ENCODE measurements around the gene CWF19L2.
A peak's percentile ranks its signal among the peaks of the same experiment; 100 is the strongest.
"Not testable (repeated sequence)": the region's sequence is repeated elsewhere in the genome, so short reads cannot be mapped to it uniquely, and the experiment has no call there.

Gene CWF19L2

DNA sequence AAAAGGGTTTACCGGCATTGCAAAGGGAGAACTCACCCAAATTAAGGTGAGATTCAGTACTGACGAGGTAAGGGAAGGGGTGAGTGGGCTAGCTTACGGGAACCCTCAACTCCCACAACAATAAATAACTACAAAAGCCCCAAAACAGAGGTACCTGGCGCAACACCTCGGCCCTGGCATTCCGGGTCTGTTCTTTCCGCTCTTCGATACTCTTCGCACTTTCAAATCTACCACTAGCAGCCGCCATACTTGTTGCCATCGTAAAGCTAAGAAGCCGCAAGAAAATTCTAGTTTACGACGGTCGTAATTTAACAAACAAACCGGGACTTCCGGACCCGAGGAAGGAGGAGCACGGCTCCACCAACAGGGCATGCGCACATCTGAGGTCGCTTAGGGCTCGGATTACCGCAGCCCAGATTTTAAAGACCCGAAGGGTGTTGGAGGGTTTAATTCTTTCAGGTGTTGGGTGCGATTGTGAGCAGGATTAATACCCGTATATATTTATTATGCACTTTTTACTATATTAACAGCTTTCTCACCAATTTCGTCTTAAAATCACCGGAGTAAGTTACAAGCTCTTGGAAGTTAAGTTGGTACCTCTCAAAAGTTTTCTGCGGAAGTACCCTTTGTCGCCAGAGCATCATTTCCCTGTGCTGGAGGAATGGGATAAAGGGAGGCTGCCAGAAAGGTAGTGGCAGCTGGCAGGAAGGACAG is at the start of gene CWF19L2:
CWF19L2 (minus strand) TSS at position 268 of the 714 bp plus-strand sequence; CDS start at position 259, 9 bp downstream.
- ATAC-seq: peak; percentile 98
- peak within 1 kb of the TSS; percentile 91 for H3K4me3 Mint-ChIP-seq
- H3K27ac Mint-ChIP-seq: peak within 1 kb of the TSS; percentile 89
- peaks cover 7% of the 10 kb centered on the region for H3K36me3 Mint-ChIP-seq (ENCODE audit: low read depth)
- DNase-seq: peak; percentile 86
- H3K9me3 Mint-ChIP-seq: no peaks in the 10 kb centered on the region
- H3K4me1 Mint-ChIP-seq: peaks cover 26% of the 10 kb centered on the region
- H3K27me3 Mint-ChIP-seq: no peaks in the 10 kb centered on the region

DNA sequence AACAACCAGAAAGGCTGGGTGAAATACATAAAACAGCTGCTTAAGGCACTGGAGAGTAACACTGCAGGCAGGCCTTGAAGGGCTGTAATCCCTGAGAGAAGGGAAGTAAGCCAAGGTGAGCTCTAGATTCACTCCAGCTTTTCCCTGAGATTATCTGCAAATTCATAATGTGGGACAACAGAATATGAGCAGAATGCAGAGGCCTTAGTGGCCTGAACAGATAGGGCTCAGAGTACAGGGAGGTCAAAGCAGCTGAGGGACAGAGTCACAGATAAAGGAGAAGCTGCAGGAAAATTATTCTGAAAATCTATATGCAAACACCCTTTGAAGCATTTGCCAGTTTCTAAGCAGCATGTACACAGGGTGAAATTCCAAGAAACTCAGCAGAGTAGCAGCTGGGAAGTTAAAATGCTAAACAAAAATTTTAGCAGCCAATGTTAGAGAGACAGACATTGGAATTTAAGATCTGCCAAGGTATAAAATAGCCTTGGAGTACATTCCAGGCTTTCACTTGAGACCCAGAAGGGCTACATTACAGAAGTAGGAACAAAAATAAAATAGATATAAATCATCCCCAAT is 48.1 kb upstream of the CWF19L2 start:
- DNase-seq (no peak), ATAC-seq (no peak)
- H3K36me3 Mint-ChIP-seq (ENCODE audit: low read depth): peaks cover 60% of the 10 kb centered on the region
- H3K4me1 Mint-ChIP-seq: no peaks in the 10 kb centered on the region
- H3K27me3 Mint-ChIP-seq: no peaks in the 10 kb centered on the region
- H3K4me3 Mint-ChIP-seq: no peak overlapping the region
- no peak overlapping the region for H3K27ac Mint-ChIP-seq
- peaks cover 18% of the 10 kb centered on the region for H3K9me3 Mint-ChIP-seq

DNA sequence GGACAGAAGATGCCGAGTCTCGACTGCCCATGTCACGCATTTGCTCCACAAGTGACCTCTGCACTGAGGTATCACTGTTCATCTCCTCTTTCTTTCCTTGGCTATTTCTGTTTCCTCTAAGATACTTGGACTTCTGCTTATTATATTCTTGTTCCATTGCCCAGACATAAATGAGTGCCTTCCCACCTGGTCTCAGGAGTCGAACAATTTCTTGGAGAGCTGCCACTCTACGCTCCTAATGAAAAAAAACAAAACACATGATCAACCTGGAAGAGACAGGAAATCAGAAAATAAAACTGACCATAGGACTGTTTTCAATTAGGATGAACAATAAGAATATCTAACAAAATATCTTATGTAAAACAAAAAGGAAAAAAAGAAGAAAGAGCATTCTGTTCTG is 47.4 kb upstream of the CWF19L2 start:
- Mint-ChIP-seq H3K27me3 (no peaks in the 10 kb centered on the region), H3K4me1 (no peaks in the 10 kb centered on the region), H3K36me3 (ENCODE audit: low read depth) (peaks cover 56% of the 10 kb centered on the region), H3K9me3 (peaks cover 18% of the 10 kb centered on the region), H3K4me3 (no peak overlapping the region), H3K27ac (no peak overlapping the region)
- ATAC-seq: no peak
- no peak for DNase-seq

DNA sequence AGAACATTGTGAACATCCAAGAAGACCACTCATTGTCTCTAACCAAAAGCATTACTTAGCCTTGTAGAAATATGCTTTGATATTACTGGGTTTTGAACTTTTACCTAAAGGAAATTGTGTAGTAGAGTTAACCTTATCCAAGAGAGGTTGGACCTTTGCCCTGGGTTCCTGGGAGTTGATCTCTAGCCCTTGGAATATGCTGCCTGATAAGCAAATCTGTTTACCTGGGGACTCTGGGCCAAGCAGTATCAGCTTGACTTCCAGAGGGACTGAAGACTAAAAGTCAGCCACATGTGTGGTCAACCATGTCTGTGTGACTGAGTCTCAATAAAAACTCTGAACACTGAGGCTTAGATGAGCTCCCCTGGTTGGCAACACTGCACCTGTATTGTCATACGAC is 44.1 kb upstream of the CWF19L2 start:
- DNase-seq (no peak), ATAC-seq (no peak)
- H3K4me3 Mint-ChIP-seq: no peak overlapping the region
- H3K36me3 Mint-ChIP-seq (ENCODE audit: low read depth): peaks cover 53% of the 10 kb centered on the region
- H3K9me3 Mint-ChIP-seq: peaks cover 18% of the 10 kb centered on the region
- H3K4me1 Mint-ChIP-seq: no peaks in the 10 kb centered on the region
- no peaks in the 10 kb centered on the region for H3K27me3 Mint-ChIP-seq
- H3K27ac Mint-ChIP-seq: no peak overlapping the region

DNA sequence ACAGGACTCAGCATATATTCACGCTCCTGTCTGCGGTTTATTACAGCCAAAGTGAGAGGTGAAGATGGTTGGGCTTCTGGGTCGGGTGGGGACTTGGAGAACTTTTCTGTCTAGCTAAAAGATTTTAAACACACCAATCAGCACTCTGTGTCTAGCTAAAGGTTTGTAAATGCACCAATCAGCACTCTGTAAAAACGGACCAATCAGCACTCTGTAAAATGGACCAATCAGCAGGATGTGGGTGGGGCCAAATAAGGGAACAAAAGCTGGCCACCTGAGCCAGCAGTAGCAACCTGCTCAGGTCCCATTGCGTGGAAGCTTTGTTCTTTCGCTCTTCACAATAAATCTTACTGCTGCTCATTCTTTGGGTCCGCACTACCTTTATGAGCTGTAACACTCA is 39.7 kb upstream of the CWF19L2 start:
- H3K27me3 Mint-ChIP-seq, H3K27ac Mint-ChIP-seq, DNase-seq, H3K4me3 Mint-ChIP-seq, ATAC-seq, H3K4me1 Mint-ChIP-seq: not testable (repeated sequence)
- Mint-ChIP-seq H3K36me3 (ENCODE audit: low read depth) (peaks cover 21% of the 10 kb centered on the region), H3K9me3 (peaks cover 11% of the 10 kb centered on the region)

DNA sequence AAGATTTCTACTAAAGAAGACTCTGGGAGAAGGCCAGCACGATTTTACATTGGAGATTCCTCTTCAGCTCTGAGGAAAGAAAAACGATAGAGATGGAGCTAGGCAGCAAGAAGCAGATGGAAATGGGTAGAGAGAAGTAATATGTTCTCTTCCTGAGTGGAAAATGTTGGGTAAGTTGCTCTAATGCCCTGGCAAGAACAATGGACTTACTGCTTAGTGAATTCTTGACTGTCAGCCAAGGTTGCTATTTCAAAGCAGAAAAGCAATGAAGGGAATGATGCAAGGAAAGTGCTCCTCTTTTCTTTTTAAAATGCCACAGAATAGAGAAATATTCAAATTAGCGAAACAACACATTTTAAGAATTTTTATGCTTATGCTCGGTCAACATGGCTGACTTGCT is 38.4 kb upstream of the CWF19L2 start:
- H3K27ac Mint-ChIP-seq: no peak overlapping the region
- ATAC-seq: no peak
- no peaks in the 10 kb centered on the region for H3K4me1 Mint-ChIP-seq
- peaks cover 7% of the 10 kb centered on the region for H3K36me3 Mint-ChIP-seq (ENCODE audit: low read depth)
- no peak overlapping the region for H3K4me3 Mint-ChIP-seq
- no peaks in the 10 kb centered on the region for H3K27me3 Mint-ChIP-seq
- peaks cover under 1% of the 10 kb centered on the region for H3K9me3 Mint-ChIP-seq
- DNase-seq: no peak

DNA sequence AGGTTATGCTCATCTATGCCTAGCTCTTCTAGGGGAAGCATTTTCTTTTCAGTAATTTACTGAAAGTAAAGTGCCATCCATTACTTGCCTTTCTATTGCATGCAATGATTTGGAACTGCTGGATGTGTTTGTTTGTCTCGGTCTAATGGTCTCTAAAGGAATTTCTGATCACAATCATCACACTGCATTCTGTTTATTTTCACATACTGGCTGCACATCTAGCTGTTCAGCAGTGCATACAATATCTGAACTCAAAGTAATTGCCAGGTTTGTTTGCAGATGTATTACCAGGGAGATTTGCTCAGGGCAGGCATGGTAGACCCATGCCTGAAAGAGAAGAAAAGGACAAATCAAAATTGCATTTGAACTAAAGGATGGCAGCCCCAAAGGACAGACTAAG is 36.4 kb upstream of the CWF19L2 start:
- no peak for ATAC-seq
- H3K36me3 Mint-ChIP-seq (ENCODE audit: low read depth): peaks cover 2% of the 10 kb centered on the region
- no peaks in the 10 kb centered on the region for H3K4me1 Mint-ChIP-seq
- no peak overlapping the region for H3K4me3 Mint-ChIP-seq
- no peak overlapping the region for H3K27ac Mint-ChIP-seq
- no peak for DNase-seq
- no peaks in the 10 kb centered on the region for H3K27me3 Mint-ChIP-seq
- no peaks in the 10 kb centered on the region for H3K9me3 Mint-ChIP-seq

DNA sequence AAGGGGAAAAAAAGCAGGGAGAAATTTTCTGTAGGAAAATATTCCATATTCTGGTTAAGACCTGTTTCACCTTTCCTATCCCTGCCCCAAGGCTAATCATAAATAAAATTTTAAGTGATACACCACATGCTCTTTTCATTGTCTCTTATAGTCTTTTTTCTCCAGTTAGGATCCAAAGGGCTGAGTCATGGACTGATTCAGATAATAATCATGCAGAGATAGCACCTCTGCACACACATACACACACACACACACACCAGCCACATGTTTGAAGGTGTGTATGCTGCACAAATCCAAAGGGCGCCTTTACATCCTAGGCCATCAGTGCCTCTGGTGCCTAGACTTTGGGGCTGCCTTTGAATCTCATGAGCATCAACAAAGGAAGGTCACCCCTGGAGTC is 35.5 kb upstream of the CWF19L2 start:
- Mint-ChIP-seq H3K4me3 (no peak overlapping the region), H3K9me3 (no peaks in the 10 kb centered on the region), H3K36me3 (ENCODE audit: low read depth) (peaks cover 2% of the 10 kb centered on the region), H3K27ac (no peak overlapping the region), H3K27me3 (no peaks in the 10 kb centered on the region), H3K4me1 (no peaks in the 10 kb centered on the region)
- DNase-seq (no peak), ATAC-seq (no peak)

DNA sequence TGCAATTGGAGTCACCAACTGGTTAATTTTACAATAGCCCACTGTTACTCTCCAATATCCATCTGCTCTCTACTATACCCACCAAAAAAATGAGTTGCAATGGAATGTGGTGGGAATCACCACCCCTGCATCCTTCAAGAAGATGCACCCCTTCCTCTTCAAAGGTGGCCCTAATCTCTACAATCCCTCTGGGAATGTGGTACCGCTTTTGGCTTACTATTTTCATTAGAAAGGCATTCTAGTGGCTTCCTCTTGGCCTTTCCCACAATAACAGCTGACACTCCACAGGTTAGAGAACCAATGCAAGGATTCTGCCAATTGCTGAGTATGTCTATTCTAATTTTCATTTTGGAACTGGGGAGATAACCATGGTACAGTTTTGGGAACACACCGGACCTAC is 33.2 kb upstream of the CWF19L2 start:
- DNase-seq (no peak), ATAC-seq (no peak)
- Mint-ChIP-seq H3K9me3 (no peaks in the 10 kb centered on the region), H3K27me3 (peaks cover 2% of the 10 kb centered on the region), H3K4me3 (no peak overlapping the region), H3K27ac (no peak overlapping the region), H3K4me1 (no peaks in the 10 kb centered on the region), H3K36me3 (ENCODE audit: low read depth) (no peaks in the 10 kb centered on the region)

DNA sequence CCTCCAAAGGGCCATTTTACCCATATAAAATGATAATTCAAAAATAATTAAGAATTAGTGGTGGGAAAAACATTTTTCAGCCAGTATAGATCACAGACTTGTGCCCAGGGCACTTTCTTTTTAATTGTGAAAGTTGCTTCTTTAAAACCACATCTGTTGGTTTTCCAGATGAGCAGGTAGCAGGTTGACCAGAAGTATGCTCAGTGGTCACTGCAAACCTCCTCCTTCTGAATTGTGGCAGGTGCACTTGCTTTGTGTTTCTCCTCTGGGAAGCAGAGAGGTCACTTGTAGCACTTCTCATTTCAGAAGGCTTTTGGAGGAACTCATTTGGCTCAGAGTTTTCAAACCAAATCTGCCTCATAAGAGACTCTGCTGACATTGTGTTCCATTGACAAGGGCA is 24.6 kb upstream of the CWF19L2 start:
- DNase-seq: no peak
- H3K9me3 Mint-ChIP-seq: no peaks in the 10 kb centered on the region
- H3K27ac Mint-ChIP-seq: no peak overlapping the region
- no peaks in the 10 kb centered on the region for H3K4me1 Mint-ChIP-seq
- no peak for ATAC-seq
- no peaks in the 10 kb centered on the region for H3K36me3 Mint-ChIP-seq (ENCODE audit: low read depth)
- peaks cover 13% of the 10 kb centered on the region for H3K27me3 Mint-ChIP-seq
- H3K4me3 Mint-ChIP-seq: no peak overlapping the region

DNA sequence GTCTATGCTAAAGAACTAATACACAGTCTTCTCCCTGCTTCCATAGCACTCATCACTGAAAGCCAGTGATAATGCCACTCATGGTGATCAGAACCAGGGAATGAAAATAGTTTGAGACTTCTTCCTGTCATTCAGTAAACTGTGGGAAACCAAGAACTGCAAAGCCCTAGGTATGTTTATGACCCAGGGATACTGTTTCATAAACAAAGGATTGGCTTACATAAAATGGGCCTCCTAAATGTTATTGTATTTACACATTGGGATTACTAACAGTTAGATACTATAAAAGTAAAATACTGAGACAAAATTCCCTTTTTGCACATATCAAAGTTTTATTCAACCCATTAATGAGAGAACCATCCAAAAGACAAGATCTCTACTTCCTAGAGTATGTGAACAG is 21.3 kb upstream of the CWF19L2 start:
- H3K4me1 Mint-ChIP-seq: no peaks in the 10 kb centered on the region
- no peaks in the 10 kb centered on the region for H3K36me3 Mint-ChIP-seq (ENCODE audit: low read depth)
- H3K27me3 Mint-ChIP-seq: peaks cover 30% of the 10 kb centered on the region
- ATAC-seq: no peak
- no peak overlapping the region for H3K27ac Mint-ChIP-seq
- DNase-seq: no peak
- no peaks in the 10 kb centered on the region for H3K9me3 Mint-ChIP-seq
- H3K4me3 Mint-ChIP-seq: no peak overlapping the region

DNA sequence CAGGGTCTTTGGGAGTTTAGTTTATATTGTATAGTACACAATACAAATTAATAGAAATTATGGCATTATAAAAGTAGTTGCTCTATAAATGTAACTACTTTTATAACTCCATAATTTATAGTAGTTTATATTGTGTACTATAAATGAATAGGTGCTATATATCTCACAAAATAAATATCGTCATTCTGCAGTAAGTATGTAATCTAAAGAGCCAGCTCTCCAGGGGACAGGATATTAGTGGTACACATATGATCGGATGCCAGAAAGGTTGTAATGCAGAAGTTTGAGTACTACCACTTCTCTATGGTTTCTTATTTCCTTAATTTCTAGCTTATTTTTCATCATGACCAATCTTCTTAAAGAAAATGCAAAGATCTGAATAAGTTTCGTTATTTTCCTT is 20.2 kb upstream of the CWF19L2 start:
- Mint-ChIP-seq H3K36me3 (ENCODE audit: low read depth) (no peaks in the 10 kb centered on the region), H3K9me3 (no peaks in the 10 kb centered on the region), H3K27ac (no peak overlapping the region), H3K4me3 (no peak overlapping the region), H3K4me1 (no peaks in the 10 kb centered on the region), H3K27me3 (peaks cover 30% of the 10 kb centered on the region)
- DNase-seq (no peak), ATAC-seq (no peak)

DNA sequence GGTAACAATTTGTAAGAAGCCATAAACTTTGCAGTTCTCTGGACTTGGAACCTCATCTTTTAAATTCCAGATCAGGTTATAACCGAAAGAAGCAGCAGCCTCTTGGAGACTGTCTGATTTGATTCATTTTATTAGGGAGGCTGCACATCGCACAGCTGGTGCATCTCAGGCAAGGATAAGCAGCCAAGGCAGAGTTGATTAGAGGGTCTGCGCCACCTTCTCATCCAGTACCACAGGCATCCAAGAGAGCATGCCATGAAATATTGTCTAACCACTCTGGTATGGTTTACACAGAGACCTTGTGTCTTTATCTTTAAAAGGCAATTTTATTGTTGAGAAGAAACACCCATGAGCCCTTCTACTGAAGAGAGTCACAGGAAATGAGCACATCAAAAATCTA is 16.2 kb upstream of the CWF19L2 start:
- peaks cover 1% of the 10 kb centered on the region for H3K36me3 Mint-ChIP-seq (ENCODE audit: low read depth)
- H3K9me3 Mint-ChIP-seq: no peaks in the 10 kb centered on the region
- H3K4me3 Mint-ChIP-seq: no peak overlapping the region
- no peak for DNase-seq
- no peaks in the 10 kb centered on the region for H3K4me1 Mint-ChIP-seq
- ATAC-seq: no peak
- no peak overlapping the region for H3K27ac Mint-ChIP-seq
- peaks cover 42% of the 10 kb centered on the region for H3K27me3 Mint-ChIP-seq

DNA sequence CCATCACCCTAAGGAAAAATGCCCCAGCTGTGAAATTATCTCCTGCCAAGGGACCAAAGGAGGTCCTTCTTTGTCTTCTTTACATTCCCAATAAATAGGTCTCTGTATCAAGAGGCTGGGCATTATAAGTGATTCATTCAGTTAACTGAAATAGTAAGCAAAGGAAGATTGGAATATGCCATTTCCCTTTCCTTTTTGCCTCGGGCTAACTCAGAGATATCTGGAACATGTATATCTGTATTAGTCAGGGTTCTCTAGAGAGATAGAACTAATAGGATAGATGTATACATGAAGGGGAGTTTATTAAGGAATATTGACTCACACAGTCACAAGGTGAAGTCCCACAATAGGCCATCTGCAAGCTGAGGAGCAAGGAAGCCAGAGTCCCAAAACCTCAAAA is 15.3 kb upstream of the CWF19L2 start:
- peaks cover 46% of the 10 kb centered on the region for H3K27me3 Mint-ChIP-seq
- no peak overlapping the region for H3K4me3 Mint-ChIP-seq

DNA sequence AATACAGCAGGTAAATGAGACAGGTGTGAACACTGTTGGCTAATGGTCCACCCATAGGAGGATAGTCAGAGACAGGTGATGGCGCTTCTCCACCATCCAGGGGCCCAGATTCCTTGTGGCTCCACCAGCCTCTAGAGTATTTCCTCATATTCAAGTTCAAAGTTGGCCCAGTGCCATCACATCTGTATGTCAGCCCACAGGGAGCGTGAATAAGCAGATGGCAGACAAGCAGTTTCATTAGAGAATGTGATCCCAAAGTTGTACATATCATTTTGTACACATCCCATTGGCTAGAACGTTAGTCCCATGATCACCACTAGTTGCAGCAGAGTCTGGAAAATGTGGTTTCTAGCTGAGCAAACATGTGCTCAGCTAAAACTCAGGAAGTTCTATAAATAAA is 11.0 kb upstream of the CWF19L2 start:
- H3K27me3 Mint-ChIP-seq: peaks cover 28% of the 10 kb centered on the region
- H3K27ac Mint-ChIP-seq: no peak overlapping the region
- H3K36me3 Mint-ChIP-seq (ENCODE audit: low read depth): peaks cover 1% of the 10 kb centered on the region

More for the DNA sequence above, 15.3 kb upstream of the CWF19L2 start:
- Mint-ChIP-seq H3K9me3 (no peaks in the 10 kb centered on the region), H3K36me3 (ENCODE audit: low read depth) (peaks cover 1% of the 10 kb centered on the region), H3K27ac (no peak overlapping the region), H3K4me1 (no peaks in the 10 kb centered on the region)
- ATAC-seq (no peak), DNase-seq (no peak)

More for the DNA sequence above, 11.0 kb upstream of the CWF19L2 start:
- Mint-ChIP-seq H3K4me1 (no peaks in the 10 kb centered on the region), H3K4me3 (no peak overlapping the region), H3K9me3 (peaks cover 8% of the 10 kb centered on the region)
- no peak for ATAC-seq
- no peak for DNase-seq
